ENCODE results near the gene LIMK1. TPM values are rescaled to one million over a fixed set of nuclear protein-coding genes. Genes with fewer than 3 reads are reported as not detected.

LIMK1 gene
- total RNA-seq, 8 experiments from 2014 or later, result 25.7 to 64.5 (median 34.1) TPM

DNA sequence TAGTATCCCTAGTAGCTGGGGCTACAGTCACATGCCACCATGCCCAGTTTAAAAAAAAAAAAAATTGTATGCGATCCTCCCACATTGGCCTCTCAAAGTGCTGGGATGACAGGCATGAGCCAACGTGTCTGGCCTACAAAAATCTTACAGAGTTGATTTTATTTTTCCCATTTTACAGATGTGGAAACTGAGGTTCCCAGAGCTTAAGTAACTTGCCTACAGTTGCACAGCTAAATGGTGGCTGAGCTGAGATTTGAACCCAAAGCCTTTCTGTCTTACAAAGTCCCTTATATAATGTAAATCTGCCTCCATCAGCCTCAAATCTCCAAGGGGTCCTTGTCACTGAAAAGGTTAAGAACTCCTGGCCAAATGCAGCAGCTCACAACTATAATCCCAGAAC, 24.6 kb upstream of the LIMK1 start:
- 40 to 83% (median 64%) methylated on average over 1 to 2 of the region's 2 CpGs; no CpG with 5 or more reads in 5 of the 10 experiments for WGBS, 10 experiments

DNA sequence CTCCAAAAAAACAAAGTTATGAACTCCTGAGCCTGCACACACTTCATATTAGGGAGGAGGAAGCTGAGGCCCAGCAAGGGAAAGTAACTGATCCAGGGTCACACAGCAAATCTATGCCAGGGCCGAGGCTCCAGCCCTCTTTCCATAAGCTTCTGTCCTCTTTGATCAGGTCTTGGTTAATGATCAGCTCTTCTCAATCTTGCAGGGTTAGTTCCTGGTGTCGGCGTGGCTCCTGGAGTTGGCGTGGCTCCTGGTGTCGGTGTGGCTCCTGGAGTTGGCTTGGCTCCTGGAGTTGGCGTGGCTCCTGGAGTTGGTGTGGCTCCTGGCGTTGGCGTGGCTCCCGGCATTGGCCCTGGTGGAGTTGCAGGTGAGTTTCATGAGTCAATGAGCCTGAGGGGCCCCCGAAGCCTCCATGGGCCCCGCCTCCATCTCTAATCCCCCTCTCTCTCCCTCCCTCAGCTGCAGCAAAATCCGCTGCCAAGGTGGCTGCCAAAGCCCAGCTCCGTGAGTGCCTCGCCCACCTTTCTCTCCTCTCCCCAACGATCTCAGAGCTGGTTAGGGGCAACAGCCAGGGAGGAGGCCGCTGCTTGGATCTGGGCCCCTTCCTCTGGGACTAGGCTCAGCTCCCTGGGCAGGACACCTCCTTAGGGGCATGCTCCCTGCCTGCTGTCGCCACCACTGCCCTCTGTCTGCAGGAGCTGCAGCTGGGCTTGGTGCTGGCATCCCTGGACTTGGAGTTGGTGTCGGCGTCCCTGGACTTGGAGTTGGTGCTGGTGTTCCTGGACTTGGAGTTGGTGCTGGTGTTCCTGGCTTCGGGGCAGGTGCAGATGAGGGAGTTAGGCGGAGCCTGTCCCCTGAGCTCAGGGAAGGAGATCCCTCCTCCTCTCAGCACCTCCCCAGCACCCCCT, 23.7 kb upstream of the LIMK1 start:
- no peak for ATAC-seq (replicated peaks in 6 of 8)
- no peak overlapping the region for H3K4me3 ChIP-seq
- in situ Hi-C loops (cut with MboI; ENCODE audit: low pct_unique_long_range_greater_than_20kb in 2 of 9, low sequenced_read_pairs in 9 of 9, unreplicated experiment in 9 of 9), result loop anchor here in 2 of 9 experiments (25.0 kb wide), 2 partner anchors 327 to 352 kb away; no protein-coding TSS in a partner anchor
- no peak overlapping the region for H3K27ac ChIP-seq
- no peaks in the 10 kb centered on the region for H3K4me1 ChIP-seq (replicated peaks in 1 of 2)
- WGBS, 10 experiments, result 50 to 100% (median 96%) methylated on average over 1 to 4 of the region's 21 CpGs; no CpG with 5 or more reads in 6 of the 10 experiments

More for the DNA sequence above, 24.6 kb upstream of the LIMK1 start:
- Histone ChIP-seq H3K4me3 (no peak overlapping the region), H3K4me1 (replicated peaks in 1 of 2) (no peaks in the 10 kb centered on the region), H3K27ac (no peak overlapping the region)
- ATAC-seq (replicated peaks in 6 of 8), result no peak
- in situ Hi-C loops (cut with MboI; ENCODE audit: low pct_unique_long_range_greater_than_20kb in 2 of 9, low sequenced_read_pairs in 9 of 9, unreplicated experiment in 9 of 9), result loop anchor here in 2 of 9 experiments (25.0 kb wide), 2 partner anchors 328 to 353 kb away; no protein-coding TSS in a partner anchor

- H3K27ac ChIP-seq, result no peak overlapping the region
- H3K4me3 ChIP-seq, result no peak overlapping the region
- peak; percentile 63 to 99 (median 88) for ATAC-seq (replicated peaks in 6 of 8)
- no peaks in the 10 kb centered on the region for H3K4me1 ChIP-seq (replicated peaks in 1 of 2)
- 12 to 74% (median 61%) methylated on average over 1 to 14 of the region's 20 CpGs; no CpG with 5 or more reads in 4 of the 10 experiments for WGBS, 10 experiments
- in situ Hi-C loops (cut with MboI; ENCODE audit: low pct_unique_long_range_greater_than_20kb in 2 of 9, low sequenced_read_pairs in 9 of 9, unreplicated experiment in 9 of 9), result loop anchor here in 2 of 9 experiments (25.0 kb wide), 2 partner anchors 325 to 350 kb away; no protein-coding TSS in a partner anchor
Observed at GRCh38 chr7:74061840-74062539, 21.6 kb upstream of the LIMK1 start.

DNA sequence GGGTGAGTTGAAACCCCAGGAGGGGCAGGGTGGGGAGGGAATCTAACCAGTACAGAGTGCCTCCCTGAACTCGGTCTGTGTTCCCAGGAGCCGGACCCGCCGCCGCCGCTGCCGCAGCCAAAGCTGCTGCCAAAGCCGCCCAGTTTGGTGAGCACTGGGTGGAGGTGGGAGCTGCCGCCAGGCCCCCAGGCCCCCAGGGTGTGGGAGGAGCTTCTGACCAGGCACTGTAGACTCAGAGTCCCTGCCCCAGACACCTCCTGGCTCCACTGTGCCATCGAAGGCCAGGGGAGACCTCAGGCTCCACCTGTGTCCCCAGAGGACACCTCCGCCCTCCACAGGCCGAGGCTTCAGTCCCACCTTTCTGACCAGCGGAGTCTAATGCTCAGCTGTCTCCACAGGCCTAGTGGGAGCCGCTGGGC, 20.4 kb upstream of the LIMK1 start:
- WGBS, 10 experiments, result 94 to 100% (median 100%) methylated on average over 1 to 5 of the region's 14 CpGs; no CpG with 5 or more reads in 7 of the 10 experiments
- in situ Hi-C loops (cut with MboI; ENCODE audit: low pct_unique_long_range_greater_than_20kb in 2 of 9, low sequenced_read_pairs in 9 of 9, unreplicated experiment in 9 of 9), result loop anchor here in 2 of 9 experiments (25.0 kb wide), 2 partner anchors 324 to 349 kb away; no protein-coding TSS in a partner anchor
- H3K4me3 ChIP-seq, result no peak overlapping the region
- ATAC-seq (replicated peaks in 6 of 8), result no peak
- no peaks in the 10 kb centered on the region for H3K4me1 ChIP-seq (replicated peaks in 1 of 2)
- no peak overlapping the region for H3K27ac ChIP-seq

- WGBS, 10 experiments, result 83 to 100% (median 94%) methylated on average over 1 to 3 of the region's 12 CpGs; no CpG with 5 or more reads in 5 of the 10 experiments
- Histone ChIP-seq H3K4me3 (no peak overlapping the region), H3K4me1 (replicated peaks in 1 of 2) (no peaks in the 10 kb centered on the region), H3K27ac (no peak overlapping the region)
- in situ Hi-C loops (cut with MboI; ENCODE audit: low pct_unique_long_range_greater_than_20kb in 2 of 9, low sequenced_read_pairs in 9 of 9, unreplicated experiment in 9 of 9), result loop anchor here in 2 of 9 experiments (25.0 kb wide), 2 partner anchors 324 to 349 kb away; no protein-coding TSS in a partner anchor
- ATAC-seq (replicated peaks in 6 of 8), result no peak
Observed at GRCh38 chr7:74063646-74064045, 20.0 kb upstream of the LIMK1 start.

DNA sequence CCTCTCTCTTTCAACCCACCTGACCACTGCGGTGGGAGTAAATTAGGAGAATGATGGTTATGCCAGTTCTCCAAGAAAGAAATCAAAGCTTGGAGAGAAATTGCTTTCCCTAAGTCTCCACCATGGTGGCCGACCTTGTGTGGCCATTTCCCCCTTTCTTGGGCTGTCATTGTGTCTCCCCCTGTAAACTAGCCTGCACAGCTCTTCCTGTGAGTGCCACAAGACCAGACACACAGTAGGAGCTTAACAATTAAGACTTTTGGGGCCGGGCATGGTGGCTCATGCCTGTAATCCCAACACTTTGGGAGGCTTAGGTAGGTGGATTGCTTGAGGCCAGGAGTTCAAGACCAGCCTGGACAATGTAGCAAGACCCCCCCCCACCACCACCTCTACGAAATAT, 18.9 kb upstream of the LIMK1 start:
- Histone ChIP-seq H3K4me1 (replicated peaks in 1 of 2) (no peaks in the 10 kb centered on the region), H3K4me3 (no peak overlapping the region), H3K27ac (no peak overlapping the region)
- 56 to 90% (median 61%) methylated on average over 1 to 4 of the region's 4 CpGs; no CpG with 5 or more reads in 4 of the 10 experiments for WGBS, 10 experiments
- in situ Hi-C loops (cut with MboI; ENCODE audit: low pct_unique_long_range_greater_than_20kb in 2 of 9, low sequenced_read_pairs in 9 of 9, unreplicated experiment in 9 of 9), result loop anchor here in 2 of 9 experiments (25.0 kb wide), 2 partner anchors 323 to 348 kb away; no protein-coding TSS in a partner anchor
- ATAC-seq (replicated peaks in 6 of 8), result no peak

- Histone ChIP-seq H3K4me1 (replicated peaks in 1 of 2) (no peaks in the 10 kb centered on the region), H3K27ac (no peak overlapping the region), H3K4me3 (no peak overlapping the region)
- in situ Hi-C loops (cut with MboI; ENCODE audit: low pct_unique_long_range_greater_than_20kb in 2 of 9, low sequenced_read_pairs in 9 of 9, unreplicated experiment in 9 of 9), result loop anchor here in 2 of 9 experiments (25.0 kb wide), 2 partner anchors 321 to 346 kb away; no protein-coding TSS in a partner anchor
- 100% methylated on average over 1 of the region's 3 CpGs; no CpG with 5 or more reads in 9 of the 10 experiments for WGBS, 10 experiments
- no peak for ATAC-seq (replicated peaks in 6 of 8)
Observed at GRCh38 chr7:74066626-74067025, 17.0 kb upstream of the LIMK1 start.

GRCh38 chr7:74068378-74069085, 15.1 kb upstream of the LIMK1 start:
- Histone ChIP-seq H3K4me3 (no peak overlapping the region), H3K27ac (no peak overlapping the region), H3K4me1 (replicated peaks in 1 of 2) (no peaks in the 10 kb centered on the region)
- no peak for ATAC-seq (replicated peaks in 6 of 8)
- in situ Hi-C loops (cut with MboI; ENCODE audit: low pct_unique_long_range_greater_than_20kb in 2 of 9, low sequenced_read_pairs in 9 of 9, unreplicated experiment in 9 of 9), result loop anchor here in 2 of 9 experiments (25.0 kb wide), 2 partner anchors 319 to 344 kb away; no protein-coding TSS in a partner anchor
- 87 to 100% (median 95%) methylated on average over 2 to 7 of the region's 20 CpGs; no CpG with 5 or more reads in 7 of the 10 experiments for WGBS, 10 experiments

- 80 to 90% methylated on average over 1 to 2 of the region's 16 CpGs; no CpG with 5 or more reads in 8 of the 10 experiments for WGBS, 10 experiments
- Histone ChIP-seq H3K27ac (no peak overlapping the region), H3K4me1 (replicated peaks in 1 of 2) (no peaks in the 10 kb centered on the region), H3K4me3 (no peak overlapping the region)
- in situ Hi-C loops (cut with MboI; ENCODE audit: low pct_unique_long_range_greater_than_20kb in 2 of 9, low sequenced_read_pairs in 9 of 9, unreplicated experiment in 9 of 9), result loop anchor here in 2 of 9 experiments (25.0 kb wide), 2 partner anchors 318 to 343 kb away; no protein-coding TSS in a partner anchor
- no peak for ATAC-seq (replicated peaks in 6 of 8)
Observed at GRCh38 chr7:74069086-74069541, 14.5 kb upstream of the LIMK1 start.

DNA sequence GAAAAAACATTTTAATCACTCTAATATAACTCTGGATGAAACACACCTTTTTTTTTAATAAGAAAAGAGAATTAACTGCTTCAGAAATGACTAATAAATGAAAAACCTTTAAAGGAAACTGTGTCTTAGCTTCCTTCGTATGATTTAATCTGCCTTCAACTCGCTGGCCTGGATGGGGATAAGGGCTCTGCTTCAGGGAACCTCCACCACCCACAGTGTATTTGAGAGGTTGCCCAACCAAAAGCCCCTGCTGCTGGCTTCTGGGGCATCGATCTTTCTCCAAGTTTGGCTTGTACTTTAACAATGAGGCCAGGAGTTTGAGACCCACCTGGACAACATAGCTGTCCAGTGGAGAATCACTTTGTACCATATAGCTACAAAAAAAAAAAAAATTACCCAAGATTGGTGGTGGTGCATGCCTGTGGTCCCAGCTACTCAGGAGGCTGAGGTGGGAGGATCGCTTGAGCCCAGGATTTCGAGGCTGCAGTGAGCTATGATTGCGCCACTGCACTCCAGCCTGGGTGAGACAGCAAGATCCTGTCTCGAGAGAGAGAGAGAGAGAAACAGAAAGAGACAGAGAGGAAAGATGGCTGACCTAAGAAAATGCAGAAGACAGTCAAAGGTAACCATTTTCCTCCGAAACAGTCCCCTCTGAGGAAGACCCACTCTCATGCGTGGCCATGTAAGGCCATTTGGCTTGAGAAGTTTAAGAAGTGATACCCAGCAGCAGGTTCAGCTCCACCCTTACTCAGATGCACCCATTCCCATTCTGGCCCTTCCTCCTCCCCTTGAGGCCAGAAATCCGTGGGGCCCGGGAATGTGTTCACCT, 13.6 kb upstream of the LIMK1 start:
- H3K27ac ChIP-seq, result no peak overlapping the region
- H3K4me1 ChIP-seq (replicated peaks in 1 of 2), result no peaks in the 10 kb centered on the region
- no peak for ATAC-seq (replicated peaks in 6 of 8)
- 31 to 83% (median 64%) methylated on average over 1 to 9 of the region's 11 CpGs; no CpG with 5 or more reads in 1 of the 10 experiments for WGBS, 10 experiments
- no peak overlapping the region for H3K4me3 ChIP-seq
- in situ Hi-C loops (cut with MboI; ENCODE audit: low pct_unique_long_range_greater_than_20kb in 2 of 9, low sequenced_read_pairs in 9 of 9, unreplicated experiment in 9 of 9), result loop anchor here in 3 of 9 experiments (10.0 to 25.0 kb wide), 3 partner anchors 317 to 342 kb away; no protein-coding TSS in a partner anchor

GRCh38 chr7:74070619-74070921, 13.0 kb upstream of the LIMK1 start:
- no peak overlapping the region for H3K27ac ChIP-seq
- no peak overlapping the region for H3K4me3 ChIP-seq
- no peaks in the 10 kb centered on the region for H3K4me1 ChIP-seq (replicated peaks in 1 of 2)
- ATAC-seq (replicated peaks in 6 of 8), result peak in 3 of 8 experiments; percentile 54 to 64 (median 56)
- 0 to 75% (median 43%) methylated on average over 1 to 5 of the region's 6 CpGs; no CpG with 5 or more reads in 5 of the 10 experiments for WGBS, 10 experiments
- in situ Hi-C loops (cut with MboI; ENCODE audit: low pct_unique_long_range_greater_than_20kb in 2 of 9, low sequenced_read_pairs in 9 of 9, unreplicated experiment in 9 of 9), result loop anchor here in 3 of 9 experiments (10.0 to 25.0 kb wide), 3 partner anchors 317 to 342 kb away; no protein-coding TSS in a partner anchor

Data from motor neuron (in vitro differentiated cells).